Right renal cortex interstitium (tissue), 3 donors: ENCODE data around the gene INSYN1. TPM values are rescaled to one million over a fixed set of nuclear protein-coding genes. Genes with fewer than 3 reads are reported as not detected.

Experiments
- DNase-seq, 3 donors: peaks; one replicate each; pipeline ENCODE4 v3.0.0-alpha.2; 2013; ENCODE audit warnings: low read depth in 3 of 3, low spot score in 2 of 3
- polyA plus RNA-seq, 3 donors: library from polyadenylated mRNA; unstranded; fragments of 120-200 nt; gene quantifications; one replicate each; pipeline ENCODE4 v1.2.1, GENCODE V29; 2013; ENCODE audit not compliant: insufficient read length in 3 of 3

INSYN1 gene
- polyA plus RNA-seq, 3 donors, result 11.5 to 18.9 (median 13.9) TPM

- DNase-seq, result no peak
Observed at GRCh38 chr15:73779974-73780373, 26.8 kb upstream of the INSYN1 start.

- DNase-seq, result no peak
Observed at GRCh38 chr15:73777741-73778140, 24.6 kb upstream of the INSYN1 start.

- DNase-seq, result no peak
Observed at GRCh38 chr15:73773428-73773827, 20.3 kb upstream of the INSYN1 start.

- DNase-seq, result no peak
Observed at GRCh38 chr15:73771385-73772045, 18.4 kb upstream of the INSYN1 start.

GRCh38 chr15:73770050-73770449 is 16.9 kb upstream of the INSYN1 start:
- no peak for DNase-seq

GRCh38 chr15:73767806-73768501 is 14.8 kb upstream of the INSYN1 start:
- no peak for DNase-seq

GRCh38 chr15:73766598-73766997 is 13.4 kb upstream of the INSYN1 start:
- DNase-seq, result no peak

GRCh38 chr15:73765778-73766177 is 12.6 kb upstream of the INSYN1 start:
- DNase-seq, result no peak

- DNase-seq, result peak in 1 of 3 donors; percentile 31
Observed at GRCh38 chr15:73763931-73764330, 10.8 kb upstream of the INSYN1 start.

GRCh38 chr15:73760330-73761329 is 7.5 kb upstream of the INSYN1 start:
- DNase-seq, result no peak

GRCh38 chr15:73758461-73758860 is 5.3 kb upstream of the INSYN1 start:
- DNase-seq, result no peak

GRCh38 chr15:73757571-73757970 is 4.4 kb upstream of the INSYN1 start:
- no peak for DNase-seq

- no peak for DNase-seq
Observed at GRCh38 chr15:73756947-73757513, 3.9 kb upstream of the INSYN1 start.

- no peak for DNase-seq
Observed at GRCh38 chr15:73756390-73756789, 3.2 kb upstream of the INSYN1 start.

- no peak for DNase-seq
Observed at GRCh38 chr15:73755946-73756345, 2.8 kb upstream of the INSYN1 start.

- no peak for DNase-seq
Observed at GRCh38 chr15:73755481-73755880, 2.3 kb upstream of the INSYN1 start.

- DNase-seq, result no peak
Observed at GRCh38 chr15:73754461-73754860, 1.3 kb upstream of the INSYN1 start.

- no peak for DNase-seq
Observed at GRCh38 chr15:73752806-73753193, 351 bp downstream of the INSYN1 start.

GRCh38 chr15:73751899-73752805 is 999 bp downstream of the INSYN1 start:
- no peak for DNase-seq

GRCh38 chr15:73751511-73751898 is 1.6 kb downstream of the INSYN1 start:
- no peak for DNase-seq
